ENCODE measurements around the gene ATP6V0A1.

- no peak for TF ChIP-seq CTCF (IDR thresholded peaks at IDR 0.05)
- TF ChIP-seq POLR2A (IDR thresholded peaks at IDR 0.05) = no peak
Measured at GRCh38 chr17:42537826-42538451, 79.3 kb downstream of the ATP6V0A1 start.
